Esophagus mucosa (tissue), 1 donor: ENCODE data around the gene IFITM1. TPM values are rescaled to one million over a fixed set of nuclear protein-coding genes. Genes with fewer than 3 reads are reported as not detected.
A peak's percentile ranks its signal among the peaks of the same experiment; 100 is the strongest.

Source experiments
- ATAC-seq: fragments of 200-7000 bp; cut with Tn5 transposase; one replicate; pipeline ENCODE4 v1.9.1; 2020
- total RNA-seq: library from RNA; stranded (reverse); gene quantifications from one replicate; pipeline ENCODE4 v1.2.4, GENCODE V29; 2023
- donor health status: DM: yes; HTN: yes; CAD: no.

Gene IFITM1
- total RNA-seq, 1 donor from 2014 or later, result 59.8 TPM

DNA sequence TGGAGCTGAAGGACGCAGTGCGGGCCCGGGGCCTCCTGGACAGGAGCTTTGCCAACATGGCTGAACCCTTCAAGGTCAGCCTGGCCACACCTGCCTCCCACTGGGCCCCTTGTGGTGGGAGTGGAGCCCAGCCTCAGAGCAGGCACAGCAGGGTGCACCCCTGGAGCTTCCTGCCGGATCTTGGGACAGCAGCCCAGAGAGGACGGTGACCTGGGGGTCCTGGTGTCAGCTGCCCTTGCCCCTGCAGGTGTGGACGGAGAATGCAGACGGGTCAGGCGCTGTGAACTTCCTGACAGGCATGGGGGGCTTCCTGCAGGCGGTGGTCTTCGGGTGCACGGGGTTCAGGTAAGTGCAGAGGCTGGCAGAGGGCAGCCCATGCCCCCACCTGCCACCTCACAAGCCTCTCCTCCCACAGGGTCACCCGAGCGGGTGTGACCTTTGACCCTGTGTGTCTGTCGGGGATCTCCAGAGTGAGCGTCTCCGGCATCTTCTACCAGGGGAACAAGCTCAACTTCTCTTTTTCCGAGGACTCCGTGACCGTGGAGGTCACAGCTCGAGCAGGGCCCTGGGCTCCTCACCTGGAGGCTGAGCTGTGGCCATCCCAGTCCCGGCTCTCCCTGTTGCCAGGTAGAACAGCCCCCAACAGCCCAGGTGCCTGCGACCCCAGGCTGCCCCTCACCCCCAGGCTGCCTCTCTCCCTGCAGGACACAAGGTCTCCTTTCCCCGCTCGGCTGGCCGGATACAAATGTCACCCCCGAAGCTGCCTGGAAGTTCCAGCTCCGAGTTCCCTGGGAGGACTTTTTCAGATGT, 19.8 kb upstream of the IFITM1 start:
- no peak for ATAC-seq

DNA sequence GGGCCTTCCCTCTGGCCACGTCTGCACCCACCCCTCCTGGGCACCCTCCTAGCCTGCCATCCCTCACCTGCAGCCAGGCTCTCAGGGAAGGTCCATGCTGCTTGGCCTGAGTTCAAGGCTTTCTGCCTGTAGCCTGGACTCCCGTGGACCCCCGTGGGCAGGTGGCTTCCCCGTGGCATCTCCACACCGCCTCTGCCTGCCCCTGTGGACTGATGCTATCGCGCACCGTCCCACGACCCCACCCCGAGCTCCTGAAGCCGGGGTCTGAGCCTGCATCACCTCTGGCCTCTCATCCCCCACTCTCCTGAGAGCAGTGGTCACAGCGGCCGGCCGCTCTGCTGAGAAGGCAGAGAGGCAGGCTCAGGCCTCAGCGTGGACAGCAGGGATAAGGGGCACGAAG, 19.1 kb upstream of the IFITM1 start:
- ATAC-seq, result no peak

DNA sequence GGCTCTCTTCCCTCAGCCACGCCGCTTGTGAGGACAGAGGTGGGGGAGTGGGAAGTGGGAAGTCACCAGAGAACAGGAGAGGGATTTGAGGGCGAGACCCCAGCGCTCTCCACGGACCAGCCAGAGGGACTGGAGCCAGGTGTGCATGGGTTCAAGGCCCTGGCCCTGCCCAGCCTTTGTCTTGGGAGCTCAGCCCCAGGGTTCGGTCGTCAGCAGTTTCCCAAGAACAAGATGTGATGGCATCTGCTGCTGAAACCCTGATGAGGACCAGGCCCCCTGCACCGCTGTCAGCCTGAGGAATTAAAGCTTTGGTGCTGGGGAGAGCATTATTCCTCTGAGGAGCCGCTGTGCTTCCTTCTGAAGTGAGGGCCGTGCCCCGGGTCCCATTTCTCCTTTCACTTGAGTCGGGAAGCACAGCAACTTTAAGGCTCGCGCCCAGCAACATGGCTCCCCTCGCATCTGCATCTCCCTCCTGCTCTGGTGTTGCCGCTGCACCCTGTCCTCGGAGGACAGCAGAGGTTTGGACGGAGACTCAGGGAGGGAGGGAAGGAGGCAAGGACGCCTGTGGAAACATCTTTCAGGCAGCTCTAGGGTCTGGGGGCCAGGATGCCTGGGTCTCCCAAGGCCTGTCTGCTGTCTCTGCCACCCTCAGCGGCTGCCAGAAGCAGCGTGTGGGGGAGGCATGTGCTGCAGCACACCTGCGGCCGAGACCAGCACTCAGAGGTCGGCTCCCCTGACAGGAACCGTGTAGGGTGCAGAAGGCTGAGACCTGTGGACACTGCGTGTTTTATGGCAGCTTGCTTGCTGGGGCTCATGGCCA, 18.3 kb upstream of the IFITM1 start:
- no peak for ATAC-seq

DNA sequence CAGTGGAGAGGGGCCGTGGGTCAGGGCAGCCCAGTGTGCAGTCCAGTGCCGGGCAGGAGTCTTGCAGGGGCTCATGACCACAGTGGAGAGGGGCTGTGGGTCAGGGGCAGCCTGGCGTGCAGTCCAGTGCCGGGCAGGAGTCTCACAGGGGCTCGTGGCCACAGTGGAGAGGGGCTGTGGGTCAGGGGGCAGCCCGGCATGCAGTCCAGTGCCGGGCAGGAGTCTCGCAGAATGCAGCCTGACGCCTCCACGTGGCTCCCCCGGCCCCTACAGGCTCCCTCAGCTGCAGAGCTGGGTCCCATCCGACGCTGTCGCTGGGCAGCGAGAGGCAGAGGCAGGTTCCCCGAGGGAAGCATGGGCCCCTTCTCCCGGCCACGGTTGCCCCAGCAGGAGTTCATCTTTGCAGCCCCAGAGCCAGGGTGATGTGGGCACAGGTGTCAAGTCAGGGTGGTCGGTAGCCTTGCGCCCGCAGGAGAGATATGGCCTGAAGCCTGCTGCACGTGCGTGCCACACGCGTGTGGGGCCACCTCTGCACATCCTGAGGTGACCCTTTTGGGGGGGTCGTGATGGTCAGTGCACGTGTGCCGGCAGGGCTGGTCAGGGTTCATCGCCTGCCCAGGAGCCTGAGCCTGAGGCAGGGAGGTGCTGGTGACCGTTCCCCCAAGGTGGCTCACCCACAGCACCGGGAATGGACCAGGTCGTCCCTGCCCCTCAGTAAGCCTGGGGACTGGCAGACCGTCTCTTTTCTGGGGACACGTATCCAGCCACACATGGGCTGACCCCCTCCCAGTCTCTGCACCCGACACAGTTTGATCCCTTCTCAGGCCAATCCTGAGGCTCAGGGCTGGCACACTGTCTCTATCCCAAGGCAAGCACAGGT, 17.4 kb upstream of the IFITM1 start:
- ATAC-seq, result no peak

DNA sequence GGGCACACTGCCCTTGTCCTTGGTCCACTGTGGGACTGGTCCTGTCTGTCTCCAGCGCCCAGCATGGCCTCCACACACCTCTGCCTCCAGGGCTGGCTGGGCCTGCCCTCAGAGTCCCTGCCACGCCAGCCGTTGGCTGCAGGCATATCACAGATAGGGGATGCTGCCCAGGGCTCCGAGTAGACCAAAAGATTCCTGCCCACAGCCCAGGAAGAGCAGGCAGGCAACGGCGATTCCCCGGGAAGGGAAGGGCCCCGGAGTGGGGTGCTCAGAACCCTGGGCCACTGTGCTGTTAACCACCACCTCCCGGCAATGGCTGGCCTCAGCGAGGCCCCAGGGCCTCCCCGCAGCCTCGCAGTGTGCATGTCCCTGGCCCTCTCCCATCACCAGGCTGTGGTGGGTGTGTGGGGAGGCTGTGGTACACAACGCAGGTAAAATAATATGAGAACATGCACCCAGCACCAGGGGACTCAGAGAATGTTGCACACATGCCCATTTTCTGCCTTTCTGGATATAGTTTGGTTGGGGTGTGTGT, 16.7 kb upstream of the IFITM1 start:
- no peak for ATAC-seq

DNA sequence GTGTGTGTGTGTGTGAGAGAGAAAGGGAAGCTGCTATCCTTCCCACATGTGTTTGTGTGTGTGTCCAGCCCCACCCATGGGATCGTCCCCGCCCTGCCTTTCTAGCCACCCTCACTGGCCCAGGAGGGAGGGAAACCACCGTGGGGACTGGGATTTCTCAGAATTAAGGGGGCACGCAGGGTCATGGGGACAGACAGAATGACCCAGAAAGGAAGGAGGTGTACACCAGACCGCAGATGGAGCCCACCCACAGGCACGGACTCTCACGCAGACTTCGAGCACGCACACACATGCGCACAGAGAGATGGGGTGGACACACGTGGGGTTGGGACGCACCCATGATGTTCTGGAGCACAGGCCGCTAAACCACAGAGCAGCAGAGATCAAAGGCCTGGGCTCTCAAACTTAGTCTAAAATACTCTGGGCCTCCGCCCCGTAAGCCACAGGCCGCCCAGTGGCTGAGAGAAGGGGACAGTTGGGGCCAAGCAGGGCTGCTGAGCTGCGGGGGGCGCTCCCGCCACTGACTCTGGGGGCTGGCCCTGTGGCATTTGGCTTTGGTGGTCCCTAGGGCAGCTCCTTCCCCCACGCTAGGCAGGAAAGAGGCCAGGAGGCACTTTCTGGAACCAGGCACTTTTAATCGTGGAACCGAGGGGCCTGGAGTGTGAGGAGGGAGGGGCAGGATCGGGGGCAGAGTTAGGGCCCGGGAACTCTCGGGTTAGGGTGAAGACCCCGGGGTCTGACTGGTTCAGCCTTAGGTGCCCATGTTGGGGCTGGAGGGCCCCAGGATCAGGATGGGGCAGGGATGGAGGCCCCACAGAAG, 16.0 kb upstream of the IFITM1 start:
- no peak for ATAC-seq

DNA sequence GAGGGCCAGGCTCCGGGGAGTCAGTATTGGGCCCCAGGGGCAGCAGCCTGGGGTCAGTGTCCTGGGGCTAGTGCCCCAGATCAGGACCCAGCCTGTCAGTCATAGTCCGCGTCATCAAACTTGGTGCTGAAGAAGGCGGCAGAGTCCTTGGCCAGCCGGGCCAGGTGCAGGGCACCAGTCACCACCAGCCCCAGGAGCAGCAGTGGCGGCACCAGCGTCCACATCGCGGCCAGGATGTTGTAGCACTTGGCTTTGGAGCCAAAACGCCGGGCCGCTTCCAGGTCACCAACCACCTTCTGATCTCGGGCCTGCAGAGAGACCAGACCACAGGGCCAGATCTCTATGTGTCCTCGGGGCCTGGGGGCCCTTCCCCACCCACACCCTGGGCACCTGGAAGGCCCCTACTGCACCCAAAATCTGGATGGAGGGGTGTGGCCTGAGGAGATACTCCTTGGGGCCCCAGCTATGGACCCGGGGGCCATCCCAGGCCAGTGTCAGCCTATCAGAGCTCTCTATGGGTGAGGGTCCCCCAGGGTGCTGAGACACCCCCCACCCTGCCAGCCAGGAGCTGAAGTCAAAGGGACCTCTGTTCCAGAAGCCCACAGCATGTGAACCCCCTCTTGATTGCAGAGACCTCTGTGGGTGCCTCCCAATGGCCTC, 15.3 kb upstream of the IFITM1 start:
- no peak for ATAC-seq

DNA sequence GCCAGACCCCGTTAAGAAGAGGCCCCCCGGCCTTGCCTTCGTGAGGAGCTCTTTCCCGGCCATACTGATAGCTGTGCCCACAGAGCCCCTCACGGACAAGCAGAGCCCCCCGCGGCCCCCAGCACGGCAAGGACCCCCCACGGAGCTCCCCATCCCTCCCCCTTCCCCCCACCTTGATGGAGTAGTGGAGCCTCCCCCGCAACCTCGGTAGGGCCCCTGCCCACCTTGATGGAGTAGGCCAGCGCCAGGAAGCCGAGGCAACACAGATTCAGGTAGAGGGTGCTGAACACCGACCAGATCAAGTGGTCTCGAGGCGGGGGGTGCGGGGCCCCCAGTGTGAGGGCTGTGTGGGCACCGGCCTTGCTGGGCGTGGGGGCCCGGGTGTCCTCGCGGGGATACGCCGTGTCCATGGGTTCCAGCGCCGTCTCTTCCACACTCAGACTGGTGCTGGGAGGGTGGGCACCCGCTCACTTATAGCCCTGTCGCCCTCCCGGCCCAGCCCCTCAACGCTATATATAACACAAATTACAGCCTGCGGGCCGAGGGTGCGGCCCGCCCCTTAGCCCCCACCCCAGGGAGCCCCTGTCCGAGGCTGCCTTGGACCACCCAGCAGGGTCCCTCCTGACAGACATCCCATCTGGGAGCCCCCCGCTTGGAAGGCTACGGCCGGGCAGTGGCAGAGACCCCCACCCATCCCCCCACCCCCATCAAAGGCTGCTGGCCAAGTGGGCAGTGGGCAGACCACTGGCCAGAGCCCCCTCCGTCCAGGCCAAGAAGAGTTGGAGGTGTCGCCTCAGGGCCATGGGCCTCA, 14.6 kb upstream of the IFITM1 start, which contains the start of gene IFITM5:
Gene IFITM5, minus strand, starts transcription at position 446 of the 811 bp plus-strand sequence. Its CDS starts 36 bp downstream, at position 410.
- ATAC-seq, result no peak

DNA sequence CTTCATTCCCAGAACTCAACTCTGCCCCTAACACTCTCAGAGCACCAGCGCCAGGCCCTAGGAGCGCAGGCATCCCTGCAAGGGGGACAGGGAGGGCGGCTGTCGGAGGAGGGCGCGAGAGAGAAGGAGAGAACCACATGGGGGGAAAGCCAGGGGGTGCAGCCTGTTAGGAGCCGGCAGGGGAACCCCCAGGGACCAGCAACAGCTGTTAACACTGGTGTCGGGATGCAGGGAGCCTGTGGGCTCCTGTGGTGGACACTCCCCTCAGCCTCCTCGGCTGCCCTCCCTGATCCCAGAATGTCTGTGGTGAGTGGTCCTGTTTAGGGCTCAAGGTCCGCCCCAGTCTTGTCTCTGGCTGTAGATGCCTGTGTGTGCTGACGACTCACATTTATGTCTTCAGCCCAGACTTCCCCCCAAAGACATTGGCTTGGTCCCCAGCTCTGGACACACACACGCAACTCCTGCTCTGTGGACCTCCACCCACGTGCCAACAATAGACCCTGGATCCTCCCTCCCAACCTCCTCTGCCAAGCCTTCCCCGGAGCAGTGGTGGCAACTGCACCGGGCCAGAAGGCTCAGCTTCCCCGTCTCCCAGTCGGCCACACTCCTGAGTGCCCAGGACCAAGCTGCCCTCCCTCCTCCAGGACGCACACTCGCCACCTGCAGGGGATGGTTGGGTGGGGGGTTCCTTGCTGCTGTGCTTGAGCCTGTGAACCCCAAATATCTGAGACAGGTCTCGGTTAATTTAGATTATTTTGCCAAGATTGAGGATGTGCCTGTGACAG, 13.7 kb upstream of the IFITM1 start:
- no peak for ATAC-seq

DNA sequence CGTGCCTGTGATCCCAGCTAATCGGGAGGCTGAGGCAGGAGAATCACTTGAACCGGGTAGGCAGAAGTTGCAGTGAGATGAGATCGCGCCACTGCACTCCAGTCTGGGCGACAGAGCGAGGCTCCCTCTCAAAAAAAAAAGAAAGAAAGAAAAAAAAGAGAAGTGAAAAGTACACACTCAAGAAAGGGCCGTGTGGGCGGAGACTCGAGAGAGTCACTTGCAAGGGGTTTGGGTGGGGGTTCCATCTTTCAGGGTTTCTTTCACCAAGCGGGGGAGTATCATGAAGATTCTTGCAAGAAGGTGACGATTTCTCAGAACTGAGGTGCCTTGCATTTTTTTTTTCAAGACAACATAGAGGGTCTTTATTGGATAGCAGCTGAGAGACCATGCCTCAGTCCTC, 10.5 kb upstream of the IFITM1 start:
- no peak for ATAC-seq

DNA sequence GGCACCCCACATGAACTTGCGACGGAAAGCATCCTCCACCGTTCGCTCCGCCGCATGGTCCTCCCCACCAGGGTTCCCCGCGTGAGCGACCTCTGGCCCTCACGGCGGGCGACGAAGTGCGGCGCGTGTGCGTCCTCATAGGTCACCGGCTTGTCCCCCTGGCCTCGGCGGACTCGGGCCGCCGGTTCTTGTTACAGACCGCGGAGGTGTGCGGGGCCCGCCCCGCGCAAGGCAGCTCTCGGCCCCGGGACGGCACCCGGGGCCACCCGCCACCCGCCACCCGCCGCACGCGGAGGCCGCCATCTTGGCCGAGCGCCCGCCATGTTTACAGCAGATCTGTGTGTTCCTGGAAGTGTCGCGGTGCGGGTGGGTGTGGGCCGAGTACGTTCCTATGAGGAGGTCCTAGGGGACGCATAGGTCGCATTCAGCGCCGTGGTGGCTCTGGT, 9.8 kb upstream of the IFITM1 start:
- ATAC-seq, result no peak

DNA sequence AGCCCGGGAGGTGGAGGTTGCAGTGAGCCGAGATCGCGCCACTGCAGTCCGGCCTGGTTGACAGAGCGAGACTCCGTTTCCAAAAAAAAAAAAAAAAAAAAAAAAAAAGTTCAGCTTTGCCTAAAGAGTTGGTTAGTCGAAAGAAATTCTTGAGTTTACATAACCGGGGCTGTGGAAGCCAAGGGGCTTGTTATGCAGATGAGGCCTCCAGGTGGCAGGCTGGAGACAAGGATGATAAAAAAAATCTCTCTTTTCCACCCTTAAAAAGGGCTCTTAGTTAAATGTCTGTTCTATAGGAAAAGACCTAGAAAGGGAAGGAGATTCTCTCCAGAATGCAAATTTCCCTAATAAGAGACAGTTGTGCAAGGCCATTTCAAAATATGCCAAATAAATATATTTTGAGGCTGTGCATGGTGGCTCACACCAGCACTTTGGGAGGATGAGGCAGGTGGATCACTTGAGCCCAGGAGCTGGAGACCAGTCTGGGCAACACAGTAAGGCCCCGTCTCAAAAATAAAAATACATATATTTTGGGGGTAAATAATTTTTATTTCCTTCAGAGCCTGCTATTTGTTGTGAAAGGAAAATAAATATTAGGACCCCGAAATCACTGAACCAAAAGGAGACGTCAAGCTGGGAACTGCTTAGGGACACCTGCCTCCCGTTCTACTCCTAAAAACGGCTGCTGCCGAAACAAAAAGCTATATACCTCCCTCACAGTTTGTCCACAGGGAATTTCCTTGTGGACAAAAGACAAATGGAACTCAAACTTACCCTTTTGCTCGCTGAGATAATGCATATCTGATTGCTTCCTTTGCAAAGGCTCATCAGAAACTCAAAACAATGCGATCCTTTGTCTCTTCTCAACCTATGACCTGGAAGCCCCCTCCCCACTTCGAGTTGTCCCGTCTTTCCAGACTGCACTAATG, 8.7 kb upstream of the IFITM1 start:
- no peak for ATAC-seq

DNA sequence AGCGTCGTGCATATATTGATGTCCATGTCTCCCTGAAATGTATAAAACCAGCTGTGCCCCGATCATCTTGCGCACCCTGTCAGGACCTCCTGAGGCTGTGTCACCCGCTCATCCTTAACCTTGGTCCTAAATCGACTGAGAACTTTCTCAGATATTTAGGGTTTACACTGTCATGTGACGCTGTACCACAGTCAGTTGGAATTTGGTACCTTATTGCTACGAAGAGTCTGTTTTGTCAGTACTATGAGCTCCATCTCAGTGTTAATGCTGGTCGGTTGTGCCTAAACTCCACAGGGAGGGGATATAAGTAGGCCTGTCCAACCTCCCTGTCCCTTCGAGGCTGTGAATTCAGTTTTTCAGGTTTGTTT, 8.0 kb upstream of the IFITM1 start:
- no peak for ATAC-seq

DNA sequence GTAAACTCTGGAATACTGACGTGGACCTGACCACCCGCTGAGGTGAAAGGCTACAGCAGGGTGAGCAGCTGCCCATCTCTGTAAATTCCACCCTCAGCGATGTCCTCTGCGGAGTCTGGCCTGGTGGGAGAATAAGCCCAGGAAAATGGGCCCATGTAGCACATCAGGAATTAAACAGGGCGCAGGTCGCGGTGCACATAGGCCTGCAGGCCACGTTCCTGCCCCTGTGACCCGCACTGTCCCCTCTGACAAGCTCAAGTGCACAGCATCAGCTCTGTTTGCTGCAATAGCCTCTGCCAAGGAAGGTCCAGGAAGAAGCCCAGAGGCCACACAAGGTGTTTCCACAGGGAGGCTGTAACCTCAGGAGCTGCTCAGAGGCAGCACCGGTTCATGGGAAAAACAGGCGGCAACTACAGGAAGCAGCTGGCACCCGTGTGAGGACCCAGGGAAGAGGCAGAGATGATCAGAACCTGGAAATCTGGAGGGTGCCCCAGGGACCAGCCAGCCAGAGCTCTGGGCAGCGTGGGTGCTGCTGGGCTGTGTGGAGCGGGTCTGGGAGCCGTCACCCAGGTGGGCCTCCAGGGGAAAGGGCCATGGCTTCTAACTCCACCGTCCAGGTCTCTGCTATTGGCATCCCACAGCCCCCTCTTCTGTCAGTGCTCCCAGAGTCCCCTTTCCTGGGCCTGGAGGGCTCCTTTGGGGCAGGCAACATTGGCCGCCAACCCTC, 7.0 kb upstream of the IFITM1 start:
- no peak for ATAC-seq

DNA sequence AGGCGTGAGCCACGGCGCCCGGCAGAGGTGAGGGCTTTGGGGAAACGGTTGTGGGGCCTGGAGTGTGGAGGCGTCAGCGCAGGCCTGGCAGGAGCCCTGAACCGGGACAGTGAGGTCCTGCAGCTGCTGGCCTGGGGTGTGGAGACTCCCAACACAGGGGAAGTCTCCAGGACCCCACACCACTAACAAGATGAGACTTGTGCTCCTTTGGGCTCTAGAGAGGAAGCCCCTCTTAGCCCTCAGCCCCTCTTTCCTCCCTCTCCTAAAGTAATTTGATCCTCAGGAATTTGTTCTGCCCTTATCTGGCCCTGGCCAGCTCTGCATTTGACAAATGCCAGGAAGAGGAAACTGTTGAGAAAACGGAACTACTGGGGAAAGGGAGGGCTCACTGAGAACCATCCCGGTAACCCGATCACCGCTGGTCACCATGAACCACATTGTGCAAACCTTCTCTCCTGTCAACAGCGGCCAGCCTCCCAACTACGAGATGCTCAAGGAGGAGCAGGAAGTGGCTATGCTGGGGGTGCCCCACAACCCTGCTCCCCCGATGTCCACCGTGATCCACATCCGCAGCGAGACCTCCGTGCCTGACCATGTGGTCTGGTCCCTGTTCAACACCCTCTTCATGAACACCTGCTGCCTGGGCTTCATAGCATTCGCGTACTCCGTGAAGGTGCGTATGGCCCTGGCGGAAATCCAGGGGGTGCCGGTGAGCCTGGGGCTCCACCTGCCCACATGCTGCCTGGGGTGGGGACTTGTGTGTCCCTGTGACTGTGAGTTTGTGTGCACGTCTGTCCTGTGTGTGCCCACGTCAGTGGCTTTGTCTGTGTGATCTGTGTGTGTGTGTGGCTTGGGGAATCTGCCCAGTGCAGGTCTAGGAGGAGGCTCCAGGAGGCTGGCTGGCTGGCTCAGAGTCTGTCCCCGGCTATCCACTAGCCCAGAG, 5.8 kb upstream of the IFITM1 start, which contains the start of gene IFITM2:
Gene IFITM2, plus strand, starts transcription at position 51 of the 943 bp plus-strand sequence. Its CDS starts 377 bp downstream, at position 428.
- peak; percentile 34 for ATAC-seq
